Activated CD4-positive, CD25-positive, alpha-beta regulatory T cell treated with anti-CD3 and anti-CD28 coated beads, Interleukin-2, amount 50 U/mL, for 72 hours (primary cell): ENCODE results near the gene CREG2.
"Not testable (repeated sequence)": the region's sequence is repeated elsewhere in the genome, so short reads cannot be mapped to it uniquely, and the experiment has no call there.

Experiments used
- DNase-seq: peaks from one replicate; pipeline ENCODE4 v3.0.0; 2021

The CREG2 gene

GRCh38 chr2:101341421-101341820 lies 45.9 kb downstream of the CREG2 start:
- peak; percentile 47 for DNase-seq

GRCh38 chr2:101340141-101340551 lies 47.2 kb downstream of the CREG2 start:
- DNase-seq: no peak

- no peak for DNase-seq
Measured at GRCh38 chr2:101339266-101339880, 47.9 kb downstream of the CREG2 start.

GRCh38 chr2:101337877-101338276 lies 49.4 kb downstream of the CREG2 start:
- no peak for DNase-seq

- no peak for DNase-seq
Measured at GRCh38 chr2:101332885-101333766, 54.2 kb downstream of the CREG2 start.

- no peak for DNase-seq
Measured at GRCh38 chr2:101331202-101331601, 56.1 kb downstream of the CREG2 start.

GRCh38 chr2:101330253-101330933 lies 56.9 kb downstream of the CREG2 start:
- DNase-seq: peak; percentile 45

- DNase-seq: no peak
Measured at GRCh38 chr2:101329026-101329425, 58.3 kb downstream of the CREG2 start.

GRCh38 chr2:101328474-101329007 lies 58.8 kb downstream of the CREG2 start:
- no peak for DNase-seq

GRCh38 chr2:101327863-101328394 lies 59.4 kb downstream of the CREG2 start:
- no peak for DNase-seq

GRCh38 chr2:101325425-101325824 lies 61.9 kb downstream of the CREG2 start:
- no peak for DNase-seq

- not testable (repeated sequence) for DNase-seq
Measured at GRCh38 chr2:101316568-101316967, 70.7 kb downstream of the CREG2 start.

GRCh38 chr2:101311696-101312017 lies 75.6 kb downstream of the CREG2 start:
- DNase-seq: no peak

GRCh38 chr2:101310834-101311695 lies 76.2 kb downstream of the CREG2 start:
- DNase-seq: no peak

- DNase-seq: no peak
Measured at GRCh38 chr2:101310090-101310833, 77.0 kb downstream of the CREG2 start.

GRCh38 chr2:101308432-101309210 lies 78.7 kb downstream of the CREG2 start, which contains the start of gene RNF149:
TSS of gene RNF149 (minus strand) at chr2:101308701. CDS start at chr2:101308588, 113 bp downstream.
- DNase-seq: peak; percentile 97

- no peak for DNase-seq
Measured at GRCh38 chr2:101307950-101308431, 79.3 kb downstream of the CREG2 start.

GRCh38 chr2:101307503-101307902 lies 79.8 kb downstream of the CREG2 start:
- no peak for DNase-seq

GRCh38 chr2:101306410-101306809 lies 80.9 kb downstream of the CREG2 start:
- DNase-seq: no peak

GRCh38 chr2:101305492-101306078 lies 81.7 kb downstream of the CREG2 start:
- DNase-seq: no peak
